Fibroblast of skin of right quadriceps (primary cell): ENCODE measurements around the gene WIPF2.

ENCODE experiments used
- DNase-seq: peaks from one replicate; pipeline ENCODE4 v3.0.0-alpha.2; 2013

Gene WIPF2

GRCh38 chr17:40218740-40219593 is at the start of gene WIPF2:
Gene WIPF2 (plus strand): TSS chr17:40219304. CDS start chr17:40256460, 37,156 bp downstream.
- peak; percentile 97 for DNase-seq

- DNase-seq, result no peak
These were observed 48.8 kb upstream of the WIPF2 start for GRCh38 chr17:40170325-40170724.

- no peak for DNase-seq
These were observed 47.4 kb upstream of the WIPF2 start for GRCh38 chr17:40171750-40172149.

GRCh38 chr17:40173091-40173777 is 45.9 kb upstream of the WIPF2 start:
- DNase-seq, result no peak

GRCh38 chr17:40173778-40174135 is 45.3 kb upstream of the WIPF2 start:
- no peak for DNase-seq

GRCh38 chr17:40174514-40174913 is 44.6 kb upstream of the WIPF2 start:
- no peak for DNase-seq

GRCh38 chr17:40175928-40176753 is 43.0 kb upstream of the WIPF2 start:
- DNase-seq, result no peak

GRCh38 chr17:40176754-40177110 is 42.4 kb upstream of the WIPF2 start:
- no peak for DNase-seq

GRCh38 chr17:40177275-40177874 is 41.7 kb upstream of the WIPF2 start, which contains the start of gene RAPGEFL1:
Gene RAPGEFL1 (plus strand): TSS chr17:40177470. CDS start chr17:40177862, 392 bp downstream.
- peak; percentile 67 for DNase-seq

GRCh38 chr17:40178021-40178601 is 41.0 kb upstream of the WIPF2 start:
- no peak for DNase-seq

- DNase-seq, result no peak
These were observed 40.4 kb upstream of the WIPF2 start for GRCh38 chr17:40178660-40179059.

- DNase-seq, result peak; percentile 74
These were observed 39.0 kb upstream of the WIPF2 start for GRCh38 chr17:40179923-40180659.

- no peak for DNase-seq
These were observed 38.4 kb upstream of the WIPF2 start for GRCh38 chr17:40180694-40181093.

GRCh38 chr17:40181205-40181604 is 37.9 kb upstream of the WIPF2 start:
- no peak for DNase-seq

- no peak for DNase-seq
These were observed 36.5 kb upstream of the WIPF2 start for GRCh38 chr17:40182606-40183005.

- DNase-seq, result no peak
These were observed 31.9 kb upstream of the WIPF2 start for GRCh38 chr17:40187238-40187637.

- no peak for DNase-seq
These were observed 30.4 kb upstream of the WIPF2 start for GRCh38 chr17:40188694-40189093.

- no peak for DNase-seq
These were observed 28.7 kb upstream of the WIPF2 start for GRCh38 chr17:40190197-40191021.

GRCh38 chr17:40191237-40192208 is 27.6 kb upstream of the WIPF2 start:
- DNase-seq, result peak; percentile 70

- DNase-seq, result no peak
These were observed 26.1 kb upstream of the WIPF2 start for GRCh38 chr17:40192961-40193360.
